HG03066 (cell line): ENCODE data around the gene METTL13.

Experiments
- ATAC-seq: cut with Tn5 transposase; IDR thresholded peaks from one replicate; pipeline ENCODE4 v1.9.1; 2021; ENCODE audit warnings: low read depth; ENCODE audit not compliant: unreplicated experiment

The METTL13 gene

GRCh38 chr1:171844381-171844780 is 62.9 kb downstream of the METTL13 start:
- ATAC-seq, result no peak

DNA sequence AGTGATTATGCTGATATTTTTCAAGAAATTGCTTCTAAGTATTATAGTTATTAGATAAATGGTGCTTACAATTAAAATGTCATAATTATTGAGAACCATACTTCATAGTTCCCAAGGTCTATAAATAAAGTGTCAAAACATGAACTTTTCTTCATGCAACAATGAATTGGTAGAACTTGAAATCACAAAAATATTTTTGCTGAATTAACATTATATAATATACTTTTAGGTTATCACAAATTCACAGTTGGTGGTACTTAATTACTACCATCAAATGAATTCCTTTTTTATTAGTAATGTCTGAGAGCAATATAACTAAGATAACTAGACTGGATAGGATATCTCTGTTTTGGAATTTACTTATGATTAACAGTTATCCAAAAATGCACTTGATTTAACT is 64.5 kb downstream of the METTL13 start:
- ATAC-seq, result no peak
